Skeletal muscle cell (primary cell): ENCODE measurements around the gene ZBTB18.

ENCODE experiments used
- DNase-seq: peaks from one replicate; pipeline ENCODE4 v3.0.0-alpha.2; 2010; ENCODE audit warnings: low read depth
- H3K4me3 ChIP-seq: 2 replicates; pipeline ENCODE4 v1.5.1; 2011; ENCODE audit warnings: low read depth, mild to moderate bottlenecking, control low read depth, low read length, moderate library complexity

Gene ZBTB18

DNA sequence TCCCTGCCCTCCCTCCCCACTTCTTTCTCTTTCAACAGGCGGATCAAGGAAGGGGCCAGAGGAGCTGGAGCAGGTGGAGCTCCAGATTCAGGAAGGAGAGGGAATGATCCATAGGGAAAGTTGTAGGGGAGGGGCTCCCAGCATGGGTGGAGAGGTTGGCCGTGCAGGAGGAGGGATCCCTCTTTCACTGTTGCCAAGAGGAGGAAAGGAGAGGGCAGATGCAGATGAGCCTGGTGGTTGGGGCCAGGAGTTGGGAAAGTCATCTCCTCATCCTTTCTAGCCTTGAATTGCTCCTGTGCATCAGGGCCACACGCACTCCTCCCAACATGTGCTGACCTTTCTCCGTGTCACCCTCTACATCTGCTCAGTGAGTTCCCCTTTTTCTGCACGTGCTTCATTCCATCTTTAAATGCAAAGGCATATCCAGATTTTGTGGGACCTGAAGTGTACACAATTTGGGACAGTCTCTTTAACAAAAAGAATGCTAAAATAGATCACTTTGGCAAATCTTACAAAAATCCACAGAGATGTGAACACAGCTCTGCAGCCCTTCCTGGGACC is 32.4 kb downstream of the ZBTB18 start:
- no peak for DNase-seq
- H3K4me3 ChIP-seq: no peak overlapping the region

- no peak for DNase-seq
Observed at GRCh38 chr1:244084763-244085162, 33.7 kb downstream of the ZBTB18 start.

GRCh38 chr1:244085891-244086290 is 34.8 kb downstream of the ZBTB18 start:
- H3K4me3 ChIP-seq: no peak overlapping the region

More at GRCh38 chr1:244084763-244085162, 33.7 kb downstream of the ZBTB18 start:
- no peak overlapping the region for H3K4me3 ChIP-seq

DNA sequence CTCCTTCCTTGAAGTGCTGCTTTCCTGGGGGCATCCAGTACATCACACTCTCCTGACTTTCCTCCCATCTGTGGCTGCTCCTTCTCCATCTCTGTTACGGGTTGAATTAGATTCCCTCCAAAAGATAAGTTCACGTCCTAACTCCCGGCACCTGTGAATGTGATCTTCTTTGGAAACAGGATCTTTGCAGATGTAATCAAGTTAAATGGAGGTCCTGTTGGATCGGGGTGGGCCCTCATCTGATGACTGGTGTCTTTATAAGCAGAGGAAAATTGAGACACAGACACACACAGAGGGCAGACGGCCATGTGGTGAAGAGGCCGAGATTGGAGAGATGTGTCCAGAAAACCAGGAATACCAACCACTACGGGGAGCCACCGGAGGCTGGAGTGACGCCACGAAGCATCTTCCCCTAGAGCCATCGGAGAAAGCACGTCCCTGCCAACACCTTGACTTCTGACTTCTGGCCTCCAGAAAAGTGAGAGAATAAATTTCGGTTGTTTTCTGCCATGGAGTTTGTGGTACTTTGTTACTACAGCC is 36.0 kb downstream of the ZBTB18 start:
- no peak overlapping the region for H3K4me3 ChIP-seq
- DNase-seq: no peak

More at GRCh38 chr1:244085891-244086290, 34.8 kb downstream of the ZBTB18 start:
- no peak for DNase-seq

DNA sequence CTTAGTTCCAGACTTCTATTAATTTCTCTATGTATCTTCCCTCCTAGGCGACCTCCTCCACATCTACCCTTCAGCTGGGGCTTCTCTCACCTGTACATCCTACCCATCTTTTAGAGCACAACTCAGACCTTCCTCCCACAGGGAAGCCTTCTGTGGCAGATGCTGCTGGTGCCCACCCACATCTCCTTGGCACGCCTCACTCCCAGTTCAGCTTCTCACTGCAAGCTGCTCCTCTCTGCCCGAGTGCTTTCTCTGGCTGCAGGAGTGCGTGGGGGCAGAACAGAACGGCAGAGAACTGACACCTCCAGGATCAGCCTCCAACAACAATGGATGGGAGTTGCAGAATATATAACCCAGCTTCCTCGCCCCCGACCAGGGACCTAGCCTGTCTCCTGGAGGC is 36.5 kb downstream of the ZBTB18 start:
- no peak for DNase-seq
- H3K4me3 ChIP-seq: no peak overlapping the region

GRCh38 chr1:244088161-244088560 is 37.1 kb downstream of the ZBTB18 start:
- DNase-seq: no peak
- H3K4me3 ChIP-seq: no peak overlapping the region

DNA sequence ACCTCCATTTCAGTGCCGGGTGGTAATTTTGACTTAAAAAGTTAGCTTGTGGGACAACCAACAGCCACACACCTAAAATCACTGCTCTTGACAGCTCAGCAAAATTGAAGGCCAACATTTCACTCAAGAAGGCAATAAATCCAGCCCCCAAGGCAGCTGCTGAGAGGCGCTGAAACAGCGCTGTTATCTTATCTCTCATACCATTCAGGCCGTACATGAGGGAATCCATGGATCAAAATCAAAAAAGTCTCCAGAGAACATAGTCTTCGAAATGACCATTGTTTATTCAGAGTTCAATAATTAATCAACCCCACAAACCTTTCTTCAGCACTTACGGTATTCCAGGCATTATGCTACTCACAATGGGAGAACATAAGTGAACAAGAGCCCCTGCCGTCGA is 38.5 kb downstream of the ZBTB18 start:
- no peak for DNase-seq
- H3K4me3 ChIP-seq: no peak overlapping the region

- no peak overlapping the region for H3K4me3 ChIP-seq
- no peak for DNase-seq
Observed at GRCh38 chr1:244090645-244091044, 39.6 kb downstream of the ZBTB18 start.

GRCh38 chr1:244092293-244092963 is 41.3 kb downstream of the ZBTB18 start:
- H3K4me3 ChIP-seq: no peak overlapping the region
- no peak for DNase-seq

- no peak overlapping the region for H3K4me3 ChIP-seq
- DNase-seq: no peak
Observed at GRCh38 chr1:244092964-244093638, 42.0 kb downstream of the ZBTB18 start.

- no peak for DNase-seq
- H3K4me3 ChIP-seq: no peak overlapping the region
Observed at GRCh38 chr1:244094880-244095528, 43.9 kb downstream of the ZBTB18 start.

DNA sequence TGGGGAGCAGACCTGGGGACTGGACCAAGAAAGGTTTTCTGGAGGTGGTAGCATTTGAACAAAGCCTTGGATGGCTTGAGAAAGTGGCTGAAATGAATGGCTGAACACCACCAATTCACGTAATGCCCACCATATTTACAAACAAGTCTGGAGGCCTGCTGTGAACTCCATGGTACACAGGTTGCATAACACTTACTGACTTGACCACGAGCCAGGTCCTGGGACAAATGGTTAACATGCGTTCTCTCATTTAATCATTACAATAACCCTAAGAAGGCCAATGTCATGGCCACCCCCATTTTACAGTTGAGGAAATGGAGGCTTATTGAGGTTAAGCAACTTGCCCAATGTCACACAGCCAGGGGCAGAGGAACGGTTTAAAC is 44.4 kb downstream of the ZBTB18 start:
- H3K4me3 ChIP-seq: no peak overlapping the region
- no peak for DNase-seq

DNA sequence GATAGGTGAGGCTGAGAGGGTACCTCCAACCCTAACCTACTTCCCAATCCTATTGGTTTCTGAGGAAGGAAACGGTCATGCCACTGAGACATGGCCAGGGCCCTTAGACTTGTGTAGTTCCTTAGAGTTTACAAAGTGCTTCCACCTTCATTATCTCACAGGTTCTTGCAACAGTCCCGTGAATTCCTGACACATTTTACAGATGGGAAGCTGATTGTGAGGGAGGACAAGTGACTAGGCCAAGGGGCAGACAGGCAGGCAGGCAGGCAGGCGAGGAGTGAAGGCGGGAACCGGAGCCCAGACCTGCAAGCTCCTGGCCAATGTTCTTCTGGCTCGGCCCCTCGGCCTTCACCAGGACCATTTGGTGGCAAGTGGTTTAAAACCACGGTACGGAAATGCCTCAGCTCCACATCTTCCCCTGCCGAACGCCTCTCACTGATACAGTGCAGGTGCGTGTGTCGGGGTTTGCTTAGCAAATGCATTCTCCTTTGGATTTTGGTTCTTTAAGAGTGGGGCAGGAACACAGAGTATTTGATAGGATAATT is 45.1 kb downstream of the ZBTB18 start:
- DNase-seq: no peak
- H3K4me3 ChIP-seq: no peak overlapping the region

- no peak overlapping the region for H3K4me3 ChIP-seq
- DNase-seq: no peak
Observed at GRCh38 chr1:244096691-244097090, 45.6 kb downstream of the ZBTB18 start.

DNA sequence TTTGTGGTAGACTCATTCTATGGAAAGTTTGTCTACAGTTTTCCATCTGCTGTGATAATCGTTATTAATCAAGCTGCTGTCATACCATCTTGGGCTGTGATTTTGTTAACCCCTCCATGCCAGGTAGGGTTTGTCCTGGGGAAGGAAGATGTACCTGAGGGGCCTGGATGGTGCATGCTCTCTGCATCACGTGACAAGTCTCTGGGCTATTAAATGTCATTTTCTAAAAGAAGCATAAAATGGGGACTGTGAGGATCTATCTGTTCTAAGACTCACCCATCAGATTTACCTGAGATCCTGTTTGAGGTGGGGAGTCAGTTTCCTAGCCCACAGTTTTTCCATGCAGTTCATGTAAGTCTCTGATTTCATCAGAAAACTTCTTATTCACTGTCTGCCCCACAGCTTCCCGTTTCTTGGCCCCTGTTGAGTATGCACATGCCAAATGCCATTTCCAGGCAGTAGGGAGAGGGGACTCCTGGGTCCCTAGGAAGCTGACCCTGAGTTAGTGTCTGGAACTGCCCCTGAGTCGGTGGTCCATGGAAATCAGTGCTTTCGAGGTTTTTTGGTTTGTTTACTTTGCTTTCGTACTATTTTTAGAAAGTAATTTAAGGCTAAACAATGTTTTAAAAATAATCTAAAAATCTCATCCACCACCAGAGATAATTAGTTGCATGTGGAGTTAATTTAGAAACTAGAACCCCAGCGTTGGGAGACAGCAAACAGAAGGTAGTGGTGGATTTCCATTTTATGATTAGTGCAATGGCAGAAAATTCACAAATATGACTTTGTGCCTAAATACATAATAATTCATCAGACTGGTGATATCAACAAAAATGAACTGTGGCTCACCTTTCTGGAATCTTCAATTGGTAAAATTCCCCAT is 46.7 kb downstream of the ZBTB18 start:
- DNase-seq: no peak
- no peak overlapping the region for H3K4me3 ChIP-seq

- no peak overlapping the region for H3K4me3 ChIP-seq
- DNase-seq: no peak
Observed at GRCh38 chr1:244099258-244099930, 48.3 kb downstream of the ZBTB18 start.

- DNase-seq: no peak
- no peak overlapping the region for H3K4me3 ChIP-seq
Observed at GRCh38 chr1:244100276-244100675, 49.2 kb downstream of the ZBTB18 start.

GRCh38 chr1:244100704-244101453 is 49.8 kb downstream of the ZBTB18 start:
- H3K4me3 ChIP-seq: no peak overlapping the region
- no peak for DNase-seq
